Endodermal cell (in vitro differentiated cells): ENCODE data around the gene SEPTIN10. TPM values are rescaled to one million over a fixed set of nuclear protein-coding genes. Genes with fewer than 3 reads are reported as not detected.
"Not testable (repeated sequence)": the region's sequence is repeated elsewhere in the genome, so short reads cannot be mapped to it uniquely, and the experiment has no call there.

Experiments used
- DNase-seq: peaks from one replicate; pipeline ENCODE4 v3.0.0-alpha.2; 2017
- H3K27ac ChIP-seq: 2 replicates; pipeline ENCODE4 v1.5.1; 2013; ENCODE audit warnings: mild to moderate bottlenecking, low read depth, low read length, moderate library complexity
- H3K27me3 ChIP-seq: 2 replicates; pipeline ENCODE4 v1.6.1; 2013; ENCODE audit warnings: mild to moderate bottlenecking, low read length, moderate library complexity; ENCODE audit not compliant: insufficient read depth, control insufficient read depth, poor library complexity, severe bottlenecking
- H3K36me3 ChIP-seq: 2 replicates; pipeline ENCODE4 v1.7.0; 2013; ENCODE audit warnings: mild to moderate bottlenecking, low read length, moderate library complexity; ENCODE audit not compliant: control insufficient read depth, insufficient read depth
- H3K4me1 ChIP-seq: one replicate; pipeline ENCODE4 v1.7.0; 2013; ENCODE audit warnings: low read length; ENCODE audit not compliant: control insufficient read depth, insufficient read depth
- H3K4me3 ChIP-seq: 2 replicates; pipeline ENCODE4 v1.5.1; 2013; ENCODE audit warnings: mild to moderate bottlenecking, low read length, moderate library complexity
- H3K9ac ChIP-seq: 2 replicates; pipeline ENCODE4 v1.6.1; 2013; ENCODE audit warnings: mild to moderate bottlenecking, low read length, moderate library complexity; ENCODE audit not compliant: poor library complexity, severe bottlenecking; ENCODE audit errors: extremely low read depth
- H3K9me3 ChIP-seq: 2 replicates; pipeline ENCODE4 v1.6.1; 2013; ENCODE audit warnings: mild to moderate bottlenecking, low read length, moderate library complexity; ENCODE audit not compliant: control insufficient read depth
- H3K27ac Mint-ChIP-seq: 2 replicates; pipeline ENCODE4 v1.8.0; 2020; ENCODE audit warnings: mixed read lengths
- H3K27me3 Mint-ChIP-seq: 2 replicates; pipeline ENCODE4 v1.8.0; 2021; ENCODE audit warnings: mild to moderate bottlenecking, mixed read lengths; ENCODE audit not compliant: insufficient read depth
- H3K36me3 Mint-ChIP-seq: 2 replicates; pipeline ENCODE4 v1.8.0; 2020; ENCODE audit warnings: low read depth, mixed read lengths
- H3K4me1 Mint-ChIP-seq: 2 replicates; pipeline ENCODE4 v1.8.0; 2020; ENCODE audit warnings: mixed read lengths
- H3K4me3 Mint-ChIP-seq: 2 replicates; pipeline ENCODE4 v1.8.0; 2020; ENCODE audit warnings: mild to moderate bottlenecking, moderate library complexity, mixed read lengths
- H3K9me3 Mint-ChIP-seq: 2 replicates; pipeline ENCODE4 v1.8.0; 2020; ENCODE audit warnings: mild to moderate bottlenecking, mixed read lengths
- WGBS, 2 experiments: methylation state at CpG; one replicate each; pipeline versions ENCODE4 v1.1.5 to v1.1.7; 2013; ENCODE audit warnings: missing lambda C conversion rate in 2 of 2, mixed read lengths in 1 of 2; ENCODE audit not compliant: insufficient coverage in 1 of 2, insufficient read length in 1 of 2; 5-methylcytosine and 5-hydroxymethylcytosine counted together
- total RNA-seq, 2 donors: library from RNA; stranded (reverse); fragmentation: NEBNext Ultra II Directional in 1 of 2; extraction: Animal tissue kit (Norgen Biotek cat#: 25700) in 1 of 2; gene quantifications; 2 replicates in 1 of 2; 3 replicates in 1 of 2; pipeline ENCODE4 v1.2.1, GENCODE V29; 2021
- TF ChIP-seq, protein P1 (sequence below): fragments of 200-600 bp; sonication (generic); conservative IDR thresholded peaks from 2 replicates; pipeline ENCODE4 v1.5.0; 2021; ENCODE audit warnings: antibody characterized with exemption, mild to moderate bottlenecking

SEPTIN10 gene
- total RNA-seq, 2 donors from 2014 or later = 103 to 120 TPM

GRCh38 chr2:109591206-109591605, 22.6 kb downstream of the SEPTIN10 start:
- Mint-ChIP-seq H3K4me3 (no peak overlapping the region), H3K9me3 (peaks cover 2% of the 10 kb centered on the region), H3K4me1 (peaks cover 3% of the 10 kb centered on the region), H3K27ac (no peak overlapping the region), H3K27me3 (no peaks in the 10 kb centered on the region), H3K36me3 (peaks cover 24% of the 10 kb centered on the region)
- Histone ChIP-seq H3K9ac (no peak overlapping the region), H3K9me3 (no peaks in the 10 kb centered on the region), H3K36me3 (peaks cover 28% of the 10 kb centered on the region), H3K4me1 (no peaks in the 10 kb centered on the region), H3K27me3 (no peaks in the 10 kb centered on the region), H3K4me3 (no peak overlapping the region), H3K27ac (no peak overlapping the region)
- DNase-seq = no peak
- TF ChIP-seq, protein P1, sequence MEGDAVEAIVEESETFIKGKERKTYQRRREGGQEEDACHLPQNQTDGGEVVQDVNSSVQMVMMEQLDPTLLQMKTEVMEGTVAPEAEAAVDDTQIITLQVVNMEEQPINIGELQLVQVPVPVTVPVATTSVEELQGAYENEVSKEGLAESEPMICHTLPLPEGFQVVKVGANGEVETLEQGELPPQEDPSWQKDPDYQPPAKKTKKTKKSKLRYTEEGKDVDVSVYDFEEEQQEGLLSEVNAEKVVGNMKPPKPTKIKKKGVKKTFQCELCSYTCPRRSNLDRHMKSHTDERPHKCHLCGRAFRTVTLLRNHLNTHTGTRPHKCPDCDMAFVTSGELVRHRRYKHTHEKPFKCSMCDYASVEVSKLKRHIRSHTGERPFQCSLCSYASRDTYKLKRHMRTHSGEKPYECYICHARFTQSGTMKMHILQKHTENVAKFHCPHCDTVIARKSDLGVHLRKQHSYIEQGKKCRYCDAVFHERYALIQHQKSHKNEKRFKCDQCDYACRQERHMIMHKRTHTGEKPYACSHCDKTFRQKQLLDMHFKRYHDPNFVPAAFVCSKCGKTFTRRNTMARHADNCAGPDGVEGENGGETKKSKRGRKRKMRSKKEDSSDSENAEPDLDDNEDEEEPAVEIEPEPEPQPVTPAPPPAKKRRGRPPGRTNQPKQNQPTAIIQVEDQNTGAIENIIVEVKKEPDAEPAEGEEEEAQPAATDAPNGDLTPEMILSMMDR = no peak

DNA sequence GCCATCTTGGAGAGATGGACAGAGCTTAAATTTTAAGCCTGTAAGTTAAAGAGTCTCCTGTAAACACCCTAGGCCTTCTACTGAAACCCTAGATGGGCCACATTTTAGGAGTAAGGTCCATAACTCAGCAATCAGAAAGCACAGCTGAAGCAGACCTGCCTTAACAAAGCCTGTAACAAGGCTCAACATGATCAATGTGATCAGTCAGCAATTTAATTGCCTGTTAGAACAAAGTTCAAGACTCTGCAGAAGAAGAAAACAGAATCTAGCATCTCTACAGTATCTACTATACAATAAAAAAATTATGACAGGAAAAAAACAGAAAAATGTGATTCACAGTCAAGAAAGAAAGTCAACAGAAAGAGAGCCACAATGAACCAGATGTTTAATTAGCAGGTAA, 27.1 kb downstream of the SEPTIN10 start:
- no peaks in the 10 kb centered on the region for H3K27me3 ChIP-seq
- H3K9ac ChIP-seq = no peak overlapping the region
- H3K4me1 ChIP-seq = no peaks in the 10 kb centered on the region
- TF ChIP-seq, protein P1 = no peak
- no peaks in the 10 kb centered on the region for H3K27me3 Mint-ChIP-seq
- H3K9me3 ChIP-seq = no peaks in the 10 kb centered on the region
- peaks cover 37% of the 10 kb centered on the region for H3K36me3 ChIP-seq
- no peak overlapping the region for H3K27ac Mint-ChIP-seq
- no peak overlapping the region for H3K27ac ChIP-seq
- no peak for DNase-seq
- H3K4me3 Mint-ChIP-seq = no peak overlapping the region
- no peak overlapping the region for H3K4me3 ChIP-seq
- peaks cover 44% of the 10 kb centered on the region for H3K36me3 Mint-ChIP-seq
- H3K4me1 Mint-ChIP-seq = peaks cover 13% of the 10 kb centered on the region
- H3K9me3 Mint-ChIP-seq = peaks cover 2% of the 10 kb centered on the region

DNA sequence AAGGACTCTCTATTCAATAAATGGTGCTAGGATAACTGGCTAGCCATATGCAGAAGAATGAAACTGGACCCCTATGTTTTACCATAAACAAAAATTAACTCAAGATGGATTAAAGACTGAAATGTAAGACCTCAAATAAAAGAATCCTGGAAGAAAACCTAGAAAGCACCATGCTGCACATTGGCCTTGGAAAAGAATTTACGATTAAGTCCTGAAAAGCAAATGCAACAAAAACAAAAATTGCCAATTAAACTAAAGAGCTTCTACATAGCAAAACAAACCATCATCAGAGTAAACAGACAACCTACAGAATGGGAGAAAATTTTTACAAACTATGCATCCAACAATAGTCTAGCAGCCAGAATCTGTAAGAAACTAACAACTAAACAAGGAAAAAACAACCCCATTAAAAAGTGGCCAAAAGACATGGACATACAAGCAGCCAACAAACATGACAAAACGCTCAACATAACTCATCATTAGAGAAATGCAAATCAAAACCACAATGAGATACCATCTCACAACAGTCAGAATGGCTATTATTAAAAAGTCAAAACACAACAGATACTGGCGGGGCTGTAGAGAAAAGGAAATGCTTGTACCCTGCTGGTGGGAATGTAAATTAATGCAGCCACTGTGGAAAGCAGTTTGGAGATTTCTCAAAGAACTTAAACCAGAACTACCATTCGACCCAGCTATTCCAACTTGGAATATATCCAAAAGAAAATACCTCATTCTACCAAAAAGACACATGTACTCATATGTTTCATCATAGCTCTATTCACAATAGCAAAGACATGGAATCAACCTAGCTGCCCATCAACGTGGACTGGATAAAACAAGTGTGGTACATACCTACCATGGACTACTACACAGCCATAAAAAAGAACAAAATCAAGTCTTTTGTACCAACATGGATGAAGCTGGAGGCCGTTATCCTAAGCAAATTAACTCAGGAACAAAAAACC, 30.6 kb downstream of the SEPTIN10 start:
- peaks cover 2% of the 10 kb centered on the region for H3K9me3 Mint-ChIP-seq
- TF ChIP-seq, protein P1 = peak; percentile 54
- no peaks in the 10 kb centered on the region for H3K4me1 ChIP-seq
- peaks cover 41% of the 10 kb centered on the region for H3K36me3 ChIP-seq
- H3K27me3 ChIP-seq = no peaks in the 10 kb centered on the region
- no peaks in the 10 kb centered on the region for H3K9me3 ChIP-seq
- H3K27ac Mint-ChIP-seq = peak overlapping the region; percentile 37
- 81 to 92% methylated on average over 2 to 6 of the region's 6 CpGs for WGBS, 2 experiments
- no peak overlapping the region for H3K9ac ChIP-seq
- H3K27ac ChIP-seq = no peak overlapping the region
- no peak overlapping the region for H3K4me3 Mint-ChIP-seq
- DNase-seq = no peak
- H3K27me3 Mint-ChIP-seq = no peaks in the 10 kb centered on the region
- no peak overlapping the region for H3K4me3 ChIP-seq
- H3K36me3 Mint-ChIP-seq = peaks cover 40% of the 10 kb centered on the region
- H3K4me1 Mint-ChIP-seq = peaks cover 13% of the 10 kb centered on the region

GRCh38 chr2:109577630-109578029, 36.1 kb downstream of the SEPTIN10 start:
- H3K36me3 Mint-ChIP-seq = peaks cover 18% of the 10 kb centered on the region
- not testable (repeated sequence) for H3K4me3 ChIP-seq, H3K9me3 ChIP-seq, H3K4me1 ChIP-seq, H3K4me3 Mint-ChIP-seq, H3K4me1 Mint-ChIP-seq, H3K27me3 ChIP-seq, H3K27ac Mint-ChIP-seq, DNase-seq, H3K9ac ChIP-seq, H3K27ac ChIP-seq, H3K9me3 Mint-ChIP-seq, H3K27me3 Mint-ChIP-seq
- peaks cover 56% of the 10 kb centered on the region for H3K36me3 ChIP-seq
- WGBS, 2 experiments = 93% methylated on average over 5 of the region's 7 CpGs; no CpG with 5 or more reads in 1 of the 2 experiments
